Astrocyte (in vitro differentiated cells and primary cell): ENCODE data around the gene PPTC7. TPM values are rescaled to one million over a fixed set of nuclear protein-coding genes. Genes with fewer than 3 reads are reported as not detected.

Experiments used
- DNase-seq: peaks from one replicate; pipeline ENCODE4 v3.0.0-alpha.2; 2010; ENCODE audit warnings: low read depth
- FAIRE-seq: peaks from 2 replicates; lab custom pipeline; 2011; peaks lifted over from hg19 to GRCh38; lab: Jason Lieb, UNC
- H2AFZ ChIP-seq: 2 replicates; pipeline ENCODE4 v1.6.0; 2012; ENCODE audit warnings: low read depth, low read length, inconsistent platforms
- H3K27ac ChIP-seq: 2 replicates; pipeline ENCODE4 v1.5.1; 2011; ENCODE audit warnings: low read depth, low read length, inconsistent platforms
- H3K27me3 ChIP-seq: 2 replicates; pipeline ENCODE4 v1.6.0; 2011; ENCODE audit warnings: low read length, inconsistent platforms; ENCODE audit not compliant: insufficient read depth
- H3K36me3 ChIP-seq: 2 replicates; pipeline ENCODE4 v1.5.1; 2011; ENCODE audit warnings: low read length, inconsistent platforms; ENCODE audit not compliant: insufficient read depth
- H3K4me1 ChIP-seq: 2 replicates; pipeline ENCODE4 v1.5.1; 2011; ENCODE audit warnings: low read length, inconsistent platforms; ENCODE audit not compliant: insufficient read depth
- H3K4me2 ChIP-seq: 2 replicates; pipeline ENCODE4 v1.6.0; 2012; ENCODE audit warnings: low read length, inconsistent platforms
- H3K4me3 ChIP-seq: 2 replicates; pipeline ENCODE4 v1.5.1; 2011; ENCODE audit warnings: low read depth, mild to moderate bottlenecking, low read length, inconsistent platforms; ENCODE audit not compliant: insufficient read depth
- H3K79me2 ChIP-seq: 2 replicates; pipeline ENCODE4 v1.6.0; 2012; ENCODE audit warnings: mild to moderate bottlenecking, low read length, inconsistent platforms; ENCODE audit not compliant: insufficient read depth
- H3K9ac ChIP-seq: 2 replicates; pipeline ENCODE4 v1.6.0; 2012; ENCODE audit warnings: mild to moderate bottlenecking, low read length, inconsistent platforms
- H3K9me3 ChIP-seq: 2 replicates; pipeline ENCODE4 v1.5.1; 2012; ENCODE audit warnings: low read depth, mild to moderate bottlenecking, low read length, inconsistent platforms; ENCODE audit not compliant: insufficient read depth
- H4K20me1 ChIP-seq: 2 replicates; pipeline ENCODE4 v1.6.0; 2012; ENCODE audit warnings: low read length, inconsistent platforms; ENCODE audit not compliant: insufficient read depth
- H3K27ac Mint-ChIP-seq: one replicate; pipeline ENCODE4 v1.8.0; 2021; ENCODE audit warnings: mild to moderate bottlenecking, mixed read lengths; ENCODE audit not compliant: unreplicated experiment
- H3K27me3 Mint-ChIP-seq: one replicate; pipeline ENCODE4 v1.8.0; 2021; ENCODE audit warnings: low read depth, mixed read lengths; ENCODE audit not compliant: unreplicated experiment
- H3K36me3 Mint-ChIP-seq: one replicate; pipeline ENCODE4 v1.8.0; 2021; ENCODE audit warnings: low read depth, mixed read lengths; ENCODE audit not compliant: unreplicated experiment
- H3K4me1 Mint-ChIP-seq: one replicate; pipeline ENCODE4 v1.8.0; 2021; ENCODE audit warnings: low read depth, mixed read lengths; ENCODE audit not compliant: unreplicated experiment
- H3K4me3 Mint-ChIP-seq: one replicate; pipeline ENCODE4 v1.8.0; 2021; ENCODE audit warnings: mild to moderate bottlenecking, moderate library complexity, mixed read lengths; ENCODE audit not compliant: unreplicated experiment
- H3K9me3 Mint-ChIP-seq: one replicate; pipeline ENCODE4 v1.8.0; 2021; ENCODE audit warnings: mild to moderate bottlenecking, mixed read lengths; ENCODE audit not compliant: unreplicated experiment
- CTCF ChIP-seq: IDR thresholded peaks from 2 replicates; pipeline ENCODE4 v1.5.1; 2011; ENCODE audit warnings: low read depth, mild to moderate bottlenecking, inconsistent platforms, low read length, moderate library complexity; ENCODE audit not compliant: insufficient read depth
- EZH2 ChIP-seq: IDR thresholded peaks from 2 replicates; pipeline ENCODE4 v1.6.1; 2012; ENCODE audit warnings: mild to moderate bottlenecking, low read length, inconsistent platforms; ENCODE audit not compliant: insufficient read depth
- total RNA-seq: library from RNA; stranded (reverse); gene quantifications from 2 replicates; pipeline ENCODE4 v1.2.1, GENCODE V29; 2021

Gene PPTC7
- total RNA-seq, 1 donor from 2014 or later, result 16.6 TPM

- FAIRE-seq (no peak), DNase-seq (no peak)
- H3K4me3 Mint-ChIP-seq, result peak overlapping the region; percentile 28
- peaks cover 26% of the 10 kb centered on the region for H3K4me1 Mint-ChIP-seq
- Histone ChIP-seq H2AFZ (no peak overlapping the region), H3K79me2 (no peaks in the 10 kb centered on the region), H3K27ac (no peak overlapping the region), H3K36me3 (no peaks in the 10 kb centered on the region), H4K20me1 (peaks cover 36% of the 10 kb centered on the region), H3K27me3 (no peaks in the 10 kb centered on the region), H3K4me1 (peaks cover 17% of the 10 kb centered on the region), H3K4me3 (no peak overlapping the region), H3K9me3 (no peaks in the 10 kb centered on the region), H3K4me2 (no peak overlapping the region), H3K9ac (no peak overlapping the region)
- H3K9me3 Mint-ChIP-seq, result no peaks in the 10 kb centered on the region
- no peak for TF ChIP-seq CTCF
- no peak for TF ChIP-seq EZH2
- no peak overlapping the region for H3K27ac Mint-ChIP-seq
- H3K27me3 Mint-ChIP-seq, result no peaks in the 10 kb centered on the region
- peaks cover 2% of the 10 kb centered on the region for H3K36me3 Mint-ChIP-seq
Observed at GRCh38 chr12:110543965-110544364, 39.2 kb downstream of the PPTC7 start.

- Mint-ChIP-seq H3K36me3 (peaks cover 4% of the 10 kb centered on the region), H3K27ac (peak overlapping the region; percentile 22), H3K9me3 (no peaks in the 10 kb centered on the region), H3K27me3 (no peaks in the 10 kb centered on the region), H3K4me1 (peaks cover 21% of the 10 kb centered on the region), H3K4me3 (peak overlapping the region; percentile 28)
- no peak overlapping the region for H3K4me2 ChIP-seq
- TF ChIP-seq CTCF, result no peak
- no peak for TF ChIP-seq EZH2
- peak; percentile 85 for DNase-seq
- no peak overlapping the region for H3K27ac ChIP-seq
- no peak overlapping the region for H2AFZ ChIP-seq
- no peaks in the 10 kb centered on the region for H3K9me3 ChIP-seq
- H3K4me1 ChIP-seq, result peaks cover 13% of the 10 kb centered on the region
- H3K36me3 ChIP-seq, result peaks cover 2% of the 10 kb centered on the region
- no peaks in the 10 kb centered on the region for H3K79me2 ChIP-seq
- FAIRE-seq, result no peak
- no peak overlapping the region for H3K9ac ChIP-seq
- H3K27me3 ChIP-seq, result no peaks in the 10 kb centered on the region
- H3K4me3 ChIP-seq, result no peak overlapping the region
- peaks cover 35% of the 10 kb centered on the region for H4K20me1 ChIP-seq
Observed at GRCh38 chr12:110543252-110543959, 39.7 kb downstream of the PPTC7 start.

GRCh38 chr12:110540048-110540447, 43.1 kb downstream of the PPTC7 start:
- H3K4me3 Mint-ChIP-seq, result no peak overlapping the region
- TF ChIP-seq EZH2 (no peak), CTCF (no peak)
- H3K27me3 Mint-ChIP-seq, result no peaks in the 10 kb centered on the region
- no peak for FAIRE-seq
- peaks cover 14% of the 10 kb centered on the region for H3K36me3 Mint-ChIP-seq
- H3K4me1 ChIP-seq, result peaks cover 9% of the 10 kb centered on the region
- DNase-seq, result peak; percentile 51
- no peaks in the 10 kb centered on the region for H3K9me3 ChIP-seq
- H3K9ac ChIP-seq, result no peak overlapping the region
- no peaks in the 10 kb centered on the region for H3K79me2 ChIP-seq
- H3K27ac ChIP-seq, result no peak overlapping the region
- H3K4me1 Mint-ChIP-seq, result peaks cover 5% of the 10 kb centered on the region
- H3K36me3 ChIP-seq, result peaks cover 21% of the 10 kb centered on the region
- no peak overlapping the region for H3K27ac Mint-ChIP-seq
- no peaks in the 10 kb centered on the region for H3K27me3 ChIP-seq
- no peaks in the 10 kb centered on the region for H3K9me3 Mint-ChIP-seq
- H3K4me2 ChIP-seq, result no peak overlapping the region
- no peak overlapping the region for H2AFZ ChIP-seq
- H3K4me3 ChIP-seq, result no peak overlapping the region
- peaks cover 27% of the 10 kb centered on the region for H4K20me1 ChIP-seq
